ENCODE results near the gene TNPO3.
"Not testable (repeated sequence)": the region's sequence is repeated elsewhere in the genome, so short reads cannot be mapped to it uniquely, and the experiment has no call there.

The TNPO3 gene

GRCh38 chr7:128963327-128963757, 91.6 kb downstream of the TNPO3 start:
- DNase-seq (ENCODE audit: low read depth in 4 of 4, low spot score in 1 of 4) = peak in 1 of 4 experiments; percentile 28

- no peak for DNase-seq (ENCODE audit: low read depth in 4 of 4, low spot score in 1 of 4)
These were observed 92.0 kb downstream of the TNPO3 start for GRCh38 chr7:128962899-128963298.

GRCh38 chr7:128961030-128961659, 93.8 kb downstream of the TNPO3 start:
- no peak for DNase-seq (ENCODE audit: low read depth in 4 of 4, low spot score in 1 of 4)

GRCh38 chr7:128959296-128959695, 95.6 kb downstream of the TNPO3 start:
- no peak for DNase-seq (ENCODE audit: low read depth in 4 of 4, low spot score in 1 of 4)

GRCh38 chr7:128955981-128956380, 98.9 kb downstream of the TNPO3 start:
- no peak for DNase-seq (ENCODE audit: low read depth in 4 of 4, low spot score in 1 of 4)

GRCh38 chr7:128954830-128955802, 99.8 kb downstream of the TNPO3 start:
- DNase-seq (ENCODE audit: low read depth in 4 of 4, low spot score in 1 of 4) = no peak

GRCh38 chr7:128954150-128954549, 100.8 kb downstream of the TNPO3 start:
- no peak for DNase-seq (ENCODE audit: low read depth in 4 of 4, low spot score in 1 of 4)

- no peak for DNase-seq (ENCODE audit: low read depth in 4 of 4, low spot score in 1 of 4)
These were observed 103.6 kb downstream of the TNPO3 start for GRCh38 chr7:128951296-128951695.

GRCh38 chr7:128948976-128949760, 105.7 kb downstream of the TNPO3 start:
- no peak for DNase-seq (ENCODE audit: low read depth in 4 of 4, low spot score in 1 of 4)

- DNase-seq (ENCODE audit: low read depth in 4 of 4, low spot score in 1 of 4) = no peak
These were observed 106.5 kb downstream of the TNPO3 start for GRCh38 chr7:128948312-128948973.

GRCh38 chr7:128947854-128948253, 107.1 kb downstream of the TNPO3 start:
- no peak for DNase-seq (ENCODE audit: low read depth in 4 of 4, low spot score in 1 of 4)

- DNase-seq (ENCODE audit: low read depth in 4 of 4, low spot score in 1 of 4) = no peak
These were observed 107.7 kb downstream of the TNPO3 start for GRCh38 chr7:128946936-128947830.

GRCh38 chr7:128945668-128946366, 109.1 kb downstream of the TNPO3 start:
- no peak for DNase-seq (ENCODE audit: low read depth in 4 of 4, low spot score in 1 of 4)

- DNase-seq (ENCODE audit: low read depth in 4 of 4, low spot score in 1 of 4) = no peak
These were observed 110.2 kb downstream of the TNPO3 start for GRCh38 chr7:128944487-128945236.

GRCh38 chr7:128943251-128943650, 111.7 kb downstream of the TNPO3 start:
- not testable (repeated sequence) for DNase-seq (ENCODE audit: low read depth in 4 of 4, low spot score in 1 of 4)

GRCh38 chr7:128941946-128942526, 112.9 kb downstream of the TNPO3 start:
- DNase-seq (ENCODE audit: low read depth in 4 of 4, low spot score in 1 of 4) = no peak

- no peak for DNase-seq (ENCODE audit: low read depth in 4 of 4, low spot score in 1 of 4)
These were observed 113.5 kb downstream of the TNPO3 start for GRCh38 chr7:128941323-128941890.

Measured in stimulated activated CD4-positive, alpha-beta T cell treated with anti-CD3 and anti-CD28 coated beads, Interleukin-1b, Interleukin-23, amount 100 ng/mL, for 24 hours (primary cell).